GM12874 (cell line): ENCODE measurements around the gene EREG.

Experiments
- CTCF ChIP-seq: IDR thresholded peaks from 2 replicates; pipeline ENCODE4 v1.5.1; 2011; ENCODE audit warnings: low read depth, mild to moderate bottlenecking, control low read depth, low read length, moderate library complexity; ENCODE audit not compliant: insufficient read depth

The EREG gene

GRCh38 chr4:74400395-74400794 is 35.5 kb downstream of the EREG start:
- no peak for TF ChIP-seq CTCF

GRCh38 chr4:74402692-74403456 is 37.9 kb downstream of the EREG start:
- no peak for TF ChIP-seq CTCF

GRCh38 chr4:74407891-74408290 is 42.9 kb downstream of the EREG start:
- no peak for TF ChIP-seq CTCF

GRCh38 chr4:74408639-74409038 is 43.7 kb downstream of the EREG start:
- no peak for TF ChIP-seq CTCF

- no peak for TF ChIP-seq CTCF
These were observed 45.3 kb downstream of the EREG start for GRCh38 chr4:74410272-74410671.

- TF ChIP-seq CTCF = no peak
These were observed 47.3 kb downstream of the EREG start for GRCh38 chr4:74412225-74412624.

- TF ChIP-seq CTCF = no peak
These were observed 48.3 kb downstream of the EREG start for GRCh38 chr4:74413265-74413664.
